NCI-H2107 treated with DMSO at 0.1 percent for 48 hours (cell line): ENCODE measurements around the gene BDKRB2.

Experiments used
- DNase-seq: peaks from one replicate; lab custom pipeline; 2025; ENCODE audit not compliant: unreplicated experiment; lab: John Stamatoyannopoulos, UW

The BDKRB2 gene

GRCh38 chr14:96250485-96250884, 45.8 kb downstream of the BDKRB2 start:
- no peak for DNase-seq

- no peak for DNase-seq
These were observed 47.1 kb downstream of the BDKRB2 start for GRCh38 chr14:96251656-96252155.

GRCh38 chr14:96252323-96252998, 47.8 kb downstream of the BDKRB2 start:
- no peak for DNase-seq

- DNase-seq, result no peak
These were observed 48.4 kb downstream of the BDKRB2 start for GRCh38 chr14:96252999-96253539.

- DNase-seq, result no peak
These were observed 50.0 kb downstream of the BDKRB2 start for GRCh38 chr14:96254687-96255086.

GRCh38 chr14:96255501-96256366, 51.1 kb downstream of the BDKRB2 start, which contains the start of gene BDKRB1:
Gene BDKRB1 (plus strand): TSS chr14:96256210. CDS start chr14:96263683, 7,473 bp downstream.
- no peak for DNase-seq

- DNase-seq, result no peak
These were observed 51.8 kb downstream of the BDKRB2 start for GRCh38 chr14:96256407-96256806.

DNA sequence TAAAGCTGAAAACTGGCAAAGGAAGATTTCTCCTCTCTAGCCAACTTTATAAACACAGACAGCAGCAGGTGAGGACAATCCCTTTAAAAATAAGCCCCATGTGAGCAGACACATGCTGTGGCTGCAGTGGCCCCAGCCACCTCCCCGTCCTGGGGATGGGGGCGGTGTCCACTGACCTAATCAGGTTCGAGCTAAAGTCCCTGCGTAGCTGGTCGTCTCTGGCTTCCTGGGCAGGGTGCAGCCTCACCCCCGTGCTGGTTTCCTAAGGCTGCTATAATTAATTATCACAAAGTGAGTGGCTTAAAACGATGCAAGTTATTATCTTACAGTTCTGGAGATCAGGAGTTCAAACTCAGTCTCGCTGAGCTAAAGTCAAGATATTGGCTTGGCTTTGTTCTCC, 52.4 kb downstream of the BDKRB2 start:
- no peak for DNase-seq

- DNase-seq, result no peak
These were observed 53.3 kb downstream of the BDKRB2 start for GRCh38 chr14:96257900-96258299.

- no peak for DNase-seq
These were observed 55.7 kb downstream of the BDKRB2 start for GRCh38 chr14:96260341-96260821.

DNA sequence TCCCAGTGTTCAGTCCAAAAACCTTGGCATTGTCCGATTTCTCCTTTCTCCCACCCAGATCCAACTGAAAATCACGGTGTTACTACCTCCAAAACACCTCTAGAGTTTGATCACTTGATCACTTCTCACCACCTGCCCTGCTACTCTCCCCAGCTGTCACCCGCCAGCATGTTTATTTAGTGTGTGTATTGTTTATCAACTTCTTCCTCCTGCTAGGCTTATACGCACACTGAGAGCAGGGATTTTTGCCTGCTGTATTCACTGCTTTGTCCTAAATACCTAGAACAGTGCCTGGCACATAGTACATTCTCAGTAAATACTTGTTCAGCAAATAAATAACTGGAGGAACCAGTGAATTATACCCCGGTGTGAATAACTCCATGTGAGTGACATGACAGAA, 56.4 kb downstream of the BDKRB2 start:
- DNase-seq, result peak; percentile 40

GRCh38 chr14:96261772-96262655, 57.4 kb downstream of the BDKRB2 start:
- DNase-seq, result no peak

- no peak for DNase-seq
These were observed 58.9 kb downstream of the BDKRB2 start for GRCh38 chr14:96263347-96264199.

GRCh38 chr14:96264200-96264553, 59.5 kb downstream of the BDKRB2 start:
- DNase-seq, result no peak

DNA sequence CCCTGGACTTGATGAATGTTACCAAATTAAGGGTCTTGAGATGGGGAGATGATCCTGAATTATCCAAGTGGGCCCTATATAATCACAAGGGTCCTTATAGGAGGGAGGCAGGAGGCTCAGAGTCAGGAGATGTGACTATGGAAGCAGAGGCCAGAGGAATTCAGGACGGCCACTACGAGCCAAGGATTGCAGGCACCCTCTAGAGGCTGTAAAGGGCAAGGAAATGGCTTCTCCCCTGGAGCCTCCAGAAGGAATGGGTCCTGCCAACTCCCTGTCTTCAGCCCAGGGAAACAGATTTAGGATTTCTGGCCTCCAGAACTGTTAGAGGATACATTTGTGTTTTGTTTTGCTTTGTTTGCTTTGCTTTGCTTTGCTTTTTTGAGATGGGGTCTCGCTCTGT, 60.2 kb downstream of the BDKRB2 start:
- DNase-seq, result no peak

DNA sequence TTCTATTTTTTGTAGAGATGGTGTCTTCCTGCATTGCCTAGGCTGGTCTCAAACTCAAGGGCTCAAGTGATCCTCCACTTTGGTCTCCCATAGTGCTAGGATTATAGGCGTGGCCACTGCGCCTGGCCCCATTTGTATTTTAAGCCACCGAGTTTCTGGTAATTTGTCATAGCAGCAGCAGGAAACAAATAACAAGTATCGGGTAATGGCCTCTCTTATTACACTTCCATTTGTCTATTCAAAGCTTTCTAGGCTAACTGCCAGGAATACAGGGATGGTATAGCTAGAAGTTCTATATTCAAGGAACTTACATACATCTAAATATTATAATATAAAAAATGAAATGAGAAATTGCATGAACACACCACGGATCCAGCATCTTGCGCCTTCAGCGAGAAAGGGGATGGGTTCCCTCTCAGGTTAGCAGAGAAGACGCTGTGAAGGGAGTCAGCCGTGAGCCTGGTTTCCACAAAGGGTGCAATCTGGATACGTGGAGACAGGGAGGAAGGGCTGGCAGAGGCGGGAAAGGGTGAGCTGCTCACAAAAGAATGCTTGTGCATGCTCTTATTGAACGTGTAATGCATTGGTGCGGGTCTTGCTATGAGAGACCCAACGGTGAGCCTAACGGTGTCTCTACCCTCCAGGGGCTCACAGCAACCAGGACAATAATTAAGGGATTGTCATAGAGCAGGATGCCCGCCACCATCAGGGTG, 60.9 kb downstream of the BDKRB2 start:
- DNase-seq, result peak; percentile 99

DNA sequence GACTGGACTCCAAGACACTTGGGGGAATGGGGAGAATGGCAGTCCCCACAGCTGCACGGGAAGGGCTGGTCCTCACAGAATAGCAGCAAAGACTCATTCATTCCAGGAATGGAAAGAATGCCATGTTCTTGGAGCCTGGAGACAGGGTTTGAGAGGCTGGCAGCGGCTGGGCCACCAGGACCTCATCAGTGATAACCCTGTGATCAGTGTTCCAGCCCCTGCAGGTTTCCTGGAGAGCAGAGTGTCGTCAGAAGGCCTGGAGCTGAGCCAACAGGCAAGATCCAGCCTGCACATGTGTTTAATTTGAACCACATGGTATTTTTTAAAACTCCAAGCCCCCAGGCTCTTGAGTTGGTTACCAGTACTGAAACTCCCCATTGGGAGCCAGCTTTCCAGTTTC, 62.7 kb downstream of the BDKRB2 start:
- peak; percentile 45 for DNase-seq

GRCh38 chr14:96267916-96268315, 63.3 kb downstream of the BDKRB2 start:
- DNase-seq, result no peak
